HepG2 (cell line): ENCODE measurements around the gene TWF1. TPM values are rescaled to one million over a fixed set of nuclear protein-coding genes. Genes with fewer than 3 reads are reported as not detected.
A peak's percentile ranks its signal among the peaks of the same experiment; 100 is the strongest.

Experiments
- CCDC6 ChIP-seq: sonication (generic); formaldehyde crosslinking; IDR thresholded peaks from 2 replicates; pipeline ENCODE4 v1.8.1; 2022; ENCODE audit warnings: mild to moderate bottlenecking, missing genetic modification reagents, moderate library complexity
- LCORL ChIP-seq, 2 experiments: fragments of 450-650 bp in 1 of 2; sonication (generic) in 1 of 2; formaldehyde crosslinking in 1 of 2; IDR thresholded peaks; 2 replicates each; pipeline versions ENCODE4 v1.5.0 to v1.6.1; 2017 to 2020; ENCODE audit warnings: antibody characterized with exemption in 1 of 2, missing genetic modification reagents in 1 of 2
- MAF1 ChIP-seq: sonication (generic); formaldehyde crosslinking; IDR thresholded peaks from 2 replicates; pipeline ENCODE4 v1.5.0; 2020; ENCODE audit warnings: missing genetic modification reagents, borderline replicate concordance
- MED8 ChIP-seq: sonication (generic); formaldehyde crosslinking; IDR thresholded peaks from 2 replicates; pipeline ENCODE4 v1.8.1; 2023; ENCODE audit warnings: mild to moderate bottlenecking, missing genetic modification reagents; ENCODE audit not compliant: insufficient replicate concordance
- PHF5A ChIP-seq: IDR thresholded peaks from one replicate; pipeline ENCODE4 v1.6.1; 2018; ENCODE audit warnings: low read depth, missing genetic modification reagents; ENCODE audit not compliant: unreplicated experiment
- PHF8 ChIP-seq: sonication (generic); formaldehyde crosslinking; IDR thresholded peaks from 2 replicates; pipeline ENCODE4 v1.5.0; 2020; ENCODE audit warnings: missing genetic modification reagents
- POLR2AphosphoS2 ChIP-seq: IDR thresholded peaks from 2 replicates; pipeline ENCODE4 v1.6.1; 2011; ENCODE audit warnings: low read depth, low read length, improper control_type of control experiment
- RBAK ChIP-seq: sonication (generic); formaldehyde crosslinking; IDR thresholded peaks from 2 replicates; pipeline ENCODE4 v1.5.1; 2020; ENCODE audit warnings: mild to moderate bottlenecking, missing genetic modification reagents
- SP2 ChIP-seq: sonication (generic); formaldehyde crosslinking; IDR thresholded peaks from 2 replicates; pipeline ENCODE4 v1.5.1; 2020; ENCODE audit warnings: mild to moderate bottlenecking, missing genetic modification reagents
- ZC3H4 ChIP-seq: sonication (generic); formaldehyde crosslinking; IDR thresholded peaks from 2 replicates; pipeline ENCODE4 v1.4.0; 2020; ENCODE audit warnings: missing genetic modification reagents, borderline replicate concordance
- ZFP36L1 ChIP-seq: sonication (generic); formaldehyde crosslinking; IDR thresholded peaks from 2 replicates; pipeline ENCODE4 v1.8.0; 2022; ENCODE audit warnings: mild to moderate bottlenecking, missing genetic modification reagents, moderate library complexity
- ZNF180 ChIP-seq: sonication (generic); formaldehyde crosslinking; IDR thresholded peaks from 2 replicates; pipeline ENCODE4 v1.4.0; 2020; ENCODE audit warnings: low read depth, missing genetic modification reagents, borderline replicate concordance
- ZNF205 ChIP-seq: IDR thresholded peaks from 2 replicates; pipeline ENCODE4 v1.6.1; 2018; ENCODE audit warnings: missing biosample characterization, missing genetic modification reagents
- ZNF235 ChIP-seq: sonication (generic); formaldehyde crosslinking; IDR thresholded peaks from 2 replicates; pipeline ENCODE4 v1.8.1; 2023; ENCODE audit warnings: mild to moderate bottlenecking, missing genetic modification reagents, borderline replicate concordance
- ZNF761 ChIP-seq: sonication (generic); formaldehyde crosslinking; conservative IDR thresholded peaks from 2 replicates; pipeline ENCODE4 v1.4.0; 2020; ENCODE audit warnings: mild to moderate bottlenecking, missing genetic modification reagents
- ZNF878 ChIP-seq: sonication (generic); formaldehyde crosslinking; IDR thresholded peaks from 2 replicates; pipeline ENCODE4 v1.8.1; 2023; ENCODE audit warnings: mild to moderate bottlenecking, missing genetic modification reagents, moderate library complexity
- ZSCAN29 ChIP-seq: sonication (generic); formaldehyde crosslinking; conservative IDR thresholded peaks from 2 replicates; pipeline ENCODE4 v1.4.0; 2020; ENCODE audit warnings: mild to moderate bottlenecking, missing genetic modification reagents
- polyA plus RNA-seq, 8 experiments: library from polyadenylated mRNA; depleted of rRNA in 3 of 8; stranded (reverse) in 7 of 8; unstranded in 1 of 8; fragments of >200 nt; fragmentation: Illumina TruSeq in 4 of 8; extraction: Trizol in 4 of 8; gene quantifications; 2 replicates each; pipeline versions ENCODE4 v1.2.1 to v1.2.3, GENCODE V29; 2011 to 2016; ENCODE audit warnings: low read depth in 4 of 8, missing spikeins in 1 of 8, mixed read lengths in 1 of 8; ENCODE audit not compliant: insufficient read depth in 1 of 8
- total RNA-seq, 5 experiments: library from RNA; depleted of rRNA; stranded (reverse); fragments of >200 nt; fragmentation: Illumina TruSeq; extraction: Trizol; gene quantifications; 2 replicates each; pipeline ENCODE4 v1.2.3, GENCODE V29; 2016; ENCODE audit warnings: low read depth in 1 of 5
- TF ChIP-seq, protein P1 (sequence below): sonication (generic); formaldehyde crosslinking; IDR thresholded peaks from 2 replicates; pipeline ENCODE4 v1.4.0; 2020; ENCODE audit warnings: missing genetic modification reagents
- TF ChIP-seq, protein P2 (sequence below): sonication (generic); formaldehyde crosslinking; IDR thresholded peaks from 2 replicates; pipeline ENCODE4 v1.4.0; 2020; ENCODE audit warnings: missing genetic modification reagents
- TF ChIP-seq, protein P3 (sequence below): sonication (generic); formaldehyde crosslinking; IDR thresholded peaks from 2 replicates; pipeline ENCODE4 v1.5.0; 2020; ENCODE audit warnings: missing genetic modification reagents
- TF ChIP-seq, protein P4 (sequence below): sonication (generic); formaldehyde crosslinking; IDR thresholded peaks from 2 replicates; pipeline ENCODE4 v1.5.1; 2020; ENCODE audit warnings: missing genetic modification reagents, mild to moderate bottlenecking, borderline replicate concordance
- TF ChIP-seq, protein P5 (sequence below): IDR thresholded peaks from 2 replicates; pipeline ENCODE4 v1.6.1; 2012; ENCODE audit warnings: inconsistent platforms

The TWF1 gene
- total and polyA plus RNA-seq, 2 of the 13 experiments (the other 11 are each of a cell fraction or from before 2014, with no cell fraction given), result 32.3 to 85.5 TPM

DNA sequence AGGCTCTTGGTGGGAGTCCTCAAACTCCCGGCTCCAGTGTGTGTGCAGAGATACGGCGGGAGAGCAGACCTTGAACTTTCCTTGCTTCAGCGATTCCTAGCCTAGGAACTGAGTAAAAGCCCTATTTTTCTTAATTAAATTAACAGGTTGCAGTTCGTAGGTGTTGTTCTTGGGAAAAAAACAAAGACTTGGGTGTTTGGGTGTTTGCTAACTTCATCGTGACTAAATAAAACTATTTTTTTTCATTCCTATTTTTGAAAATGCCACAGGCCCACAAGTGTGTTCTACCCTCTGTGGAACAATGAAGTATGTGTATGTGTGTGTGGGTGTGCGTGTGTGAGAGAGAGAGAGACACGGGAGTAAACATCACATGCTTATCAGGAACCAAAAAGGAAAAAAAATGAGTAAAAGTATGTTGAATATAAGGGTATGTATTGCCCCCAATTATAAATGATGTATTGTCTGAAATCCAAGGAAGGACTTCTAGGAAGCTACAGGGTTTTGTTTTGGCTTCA lies 30.4 kb upstream of the TWF1 start (continued):
- TF ChIP-seq, protein P1, sequence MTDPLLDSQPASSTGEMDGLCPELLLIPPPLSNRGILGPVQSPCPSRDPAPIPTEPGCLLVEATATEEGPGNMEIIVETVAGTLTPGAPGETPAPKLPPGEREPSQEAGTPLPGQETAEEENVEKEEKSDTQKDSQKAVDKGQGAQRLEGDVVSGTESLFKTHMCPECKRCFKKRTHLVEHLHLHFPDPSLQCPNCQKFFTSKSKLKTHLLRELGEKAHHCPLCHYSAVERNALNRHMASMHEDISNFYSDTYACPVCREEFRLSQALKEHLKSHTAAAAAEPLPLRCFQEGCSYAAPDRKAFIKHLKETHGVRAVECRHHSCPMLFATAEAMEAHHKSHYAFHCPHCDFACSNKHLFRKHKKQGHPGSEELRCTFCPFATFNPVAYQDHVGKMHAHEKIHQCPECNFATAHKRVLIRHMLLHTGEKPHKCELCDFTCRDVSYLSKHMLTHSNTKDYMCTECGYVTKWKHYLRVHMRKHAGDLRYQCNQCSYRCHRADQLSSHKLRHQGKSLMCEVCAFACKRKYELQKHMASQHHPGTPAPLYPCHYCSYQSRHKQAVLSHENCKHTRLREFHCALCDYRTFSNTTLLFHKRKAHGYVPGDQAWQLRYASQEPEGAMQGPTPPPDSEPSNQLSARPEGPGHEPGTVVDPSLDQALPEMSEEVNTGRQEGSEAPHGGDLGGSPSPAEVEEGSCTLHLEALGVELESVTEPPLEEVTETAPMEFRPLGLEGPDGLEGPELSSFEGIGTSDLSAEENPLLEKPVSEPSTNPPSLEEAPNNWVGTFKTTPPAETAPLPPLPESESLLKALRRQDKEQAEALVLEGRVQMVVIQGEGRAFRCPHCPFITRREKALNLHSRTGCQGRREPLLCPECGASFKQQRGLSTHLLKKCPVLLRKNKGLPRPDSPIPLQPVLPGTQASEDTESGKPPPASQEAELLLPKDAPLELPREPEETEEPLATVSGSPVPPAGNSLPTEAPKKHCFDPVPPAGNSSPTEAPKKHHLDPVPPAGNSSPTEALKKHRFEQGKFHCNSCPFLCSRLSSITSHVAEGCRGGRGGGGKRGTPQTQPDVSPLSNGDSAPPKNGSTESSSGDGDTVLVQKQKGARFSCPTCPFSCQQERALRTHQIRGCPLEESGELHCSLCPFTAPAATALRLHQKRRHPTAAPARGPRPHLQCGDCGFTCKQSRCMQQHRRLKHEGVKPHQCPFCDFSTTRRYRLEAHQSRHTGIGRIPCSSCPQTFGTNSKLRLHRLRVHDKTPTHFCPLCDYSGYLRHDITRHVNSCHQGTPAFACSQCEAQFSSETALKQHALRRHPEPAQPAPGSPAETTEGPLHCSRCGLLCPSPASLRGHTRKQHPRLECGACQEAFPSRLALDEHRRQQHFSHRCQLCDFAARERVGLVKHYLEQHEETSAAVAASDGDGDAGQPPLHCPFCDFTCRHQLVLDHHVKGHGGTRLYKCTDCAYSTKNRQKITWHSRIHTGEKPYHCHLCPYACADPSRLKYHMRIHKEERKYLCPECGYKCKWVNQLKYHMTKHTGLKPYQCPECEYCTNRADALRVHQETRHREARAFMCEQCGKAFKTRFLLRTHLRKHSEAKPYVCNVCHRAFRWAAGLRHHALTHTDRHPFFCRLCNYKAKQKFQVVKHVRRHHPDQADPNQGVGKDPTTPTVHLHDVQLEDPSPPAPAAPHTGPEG (CRISPR knock-in tag), result no peak
- TF ChIP-seq ZNF180 (CRISPR knock-in tag) (no peak), PHF8 (CRISPR knock-in tag) (no peak; the same call in 1 of the 2 replicates), ZSCAN29 (CRISPR knock-in tag) (no peak), SP2 (CRISPR knock-in tag) (no peak), ZFP36L1 (no peak), POLR2AphosphoS2 (no peak), ZNF761 (CRISPR knock-in tag) (0 out of 2 replicates have a peak, but pooled peaks have one; percentile 1), ZNF878 (CRISPR knock-in tag) (no peak), PHF5A (no peak), ZNF205 (CRISPR knock-in tag) (no peak), ZNF235 (CRISPR knock-in tag) (no peak), RBAK (CRISPR knock-in tag) (no peak), LCORL (IDR thresholded peaks at IDR 0.05) (no peak), LCORL (CRISPR knock-in tag; IDR thresholded peaks at IDR 0.05) (no peak), CCDC6 (CRISPR knock-in tag) (no peak), MED8 (CRISPR knock-in tag) (no peak), ZC3H4 (CRISPR knock-in tag) (no peak), MAF1 (CRISPR knock-in tag) (no peak)
- TF ChIP-seq, protein P2, sequence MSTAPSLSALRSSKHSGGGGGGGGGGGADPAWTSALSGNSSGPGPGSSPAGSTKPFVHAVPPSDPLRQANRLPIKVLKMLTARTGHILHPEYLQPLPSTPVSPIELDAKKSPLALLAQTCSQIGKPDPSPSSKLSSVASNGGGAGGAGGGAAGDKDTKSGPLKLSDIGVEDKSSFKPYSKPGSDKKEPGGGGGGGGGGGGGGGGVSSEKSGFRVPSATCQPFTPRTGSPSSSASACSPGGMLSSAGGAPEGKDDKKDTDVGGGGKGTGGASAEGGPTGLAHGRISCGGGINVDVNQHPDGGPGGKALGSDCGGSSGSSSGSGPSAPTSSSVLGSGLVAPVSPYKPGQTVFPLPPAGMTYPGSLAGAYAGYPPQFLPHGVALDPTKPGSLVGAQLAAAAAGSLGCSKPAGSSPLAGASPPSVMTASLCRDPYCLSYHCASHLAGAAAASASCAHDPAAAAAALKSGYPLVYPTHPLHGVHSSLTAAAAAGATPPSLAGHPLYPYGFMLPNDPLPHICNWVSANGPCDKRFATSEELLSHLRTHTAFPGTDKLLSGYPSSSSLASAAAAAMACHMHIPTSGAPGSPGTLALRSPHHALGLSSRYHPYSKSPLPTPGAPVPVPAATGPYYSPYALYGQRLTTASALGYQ, result no peak
- TF ChIP-seq, protein P3, sequence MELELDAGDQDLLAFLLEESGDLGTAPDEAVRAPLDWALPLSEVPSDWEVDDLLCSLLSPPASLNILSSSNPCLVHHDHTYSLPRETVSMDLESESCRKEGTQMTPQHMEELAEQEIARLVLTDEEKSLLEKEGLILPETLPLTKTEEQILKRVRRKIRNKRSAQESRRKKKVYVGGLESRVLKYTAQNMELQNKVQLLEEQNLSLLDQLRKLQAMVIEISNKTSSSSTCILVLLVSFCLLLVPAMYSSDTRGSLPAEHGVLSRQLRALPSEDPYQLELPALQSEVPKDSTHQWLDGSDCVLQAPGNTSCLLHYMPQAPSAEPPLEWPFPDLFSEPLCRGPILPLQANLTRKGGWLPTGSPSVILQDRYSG (CRISPR knock-in tag), result no peak
- TF ChIP-seq, protein P4, sequence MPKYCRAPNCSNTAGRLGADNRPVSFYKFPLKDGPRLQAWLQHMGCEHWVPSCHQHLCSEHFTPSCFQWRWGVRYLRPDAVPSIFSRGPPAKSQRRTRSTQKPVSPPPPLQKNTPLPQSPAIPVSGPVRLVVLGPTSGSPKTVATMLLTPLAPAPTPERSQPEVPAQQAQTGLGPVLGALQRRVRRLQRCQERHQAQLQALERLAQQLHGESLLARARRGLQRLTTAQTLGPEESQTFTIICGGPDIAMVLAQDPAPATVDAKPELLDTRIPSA, result no peak
- TF ChIP-seq, protein P5, sequence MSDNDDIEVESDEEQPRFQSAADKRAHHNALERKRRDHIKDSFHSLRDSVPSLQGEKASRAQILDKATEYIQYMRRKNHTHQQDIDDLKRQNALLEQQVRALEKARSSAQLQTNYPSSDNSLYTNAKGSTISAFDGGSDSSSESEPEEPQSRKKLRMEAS, result no peak
